Inferior parietal cortex (tissue), 1 donor: Measurements from ENCODE around the gene RGS9.
"Not testable (repeated sequence)": the region's sequence is repeated elsewhere in the genome, so short reads cannot be mapped to it uniquely, and the experiment has no call there.

Experiments
- DNase-seq: peaks from one replicate; pipeline ENCODE4 v3.0.0-alpha.2; 2016; ENCODE audit errors: extremely low spot score

The RGS9 gene

DNA sequence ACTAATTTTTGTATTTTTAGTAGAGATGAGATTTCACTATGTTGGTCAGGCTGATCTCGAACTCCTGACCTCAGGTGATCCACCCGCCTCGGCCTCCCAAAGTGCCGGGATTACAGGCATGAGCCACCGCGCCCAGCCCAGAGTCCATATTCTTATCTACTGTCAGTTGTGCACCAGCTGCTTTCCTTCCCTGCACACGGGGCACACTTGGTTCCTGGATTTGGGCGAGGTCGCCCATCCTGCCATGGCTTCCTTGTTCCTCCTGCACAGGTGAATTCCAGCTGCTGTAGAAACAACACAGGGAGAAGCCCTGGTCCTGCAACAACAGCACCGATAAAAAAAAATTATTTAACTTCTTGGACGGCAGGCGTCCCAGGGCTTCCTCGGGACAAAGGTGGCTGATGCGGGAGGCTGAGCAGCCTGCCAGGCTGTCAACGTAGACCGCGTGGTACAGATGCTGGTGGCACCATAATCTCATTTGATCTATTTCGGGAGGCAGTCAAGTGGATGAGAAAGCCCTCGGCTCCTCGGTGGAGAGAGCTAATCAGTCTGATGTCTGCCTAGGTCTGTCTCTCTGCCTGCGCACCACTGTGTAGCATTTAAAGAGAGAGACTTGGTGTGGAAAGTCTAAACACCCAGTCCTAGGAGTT lies 19.1 kb downstream of the RGS9 start:
- no peak for DNase-seq

DNA sequence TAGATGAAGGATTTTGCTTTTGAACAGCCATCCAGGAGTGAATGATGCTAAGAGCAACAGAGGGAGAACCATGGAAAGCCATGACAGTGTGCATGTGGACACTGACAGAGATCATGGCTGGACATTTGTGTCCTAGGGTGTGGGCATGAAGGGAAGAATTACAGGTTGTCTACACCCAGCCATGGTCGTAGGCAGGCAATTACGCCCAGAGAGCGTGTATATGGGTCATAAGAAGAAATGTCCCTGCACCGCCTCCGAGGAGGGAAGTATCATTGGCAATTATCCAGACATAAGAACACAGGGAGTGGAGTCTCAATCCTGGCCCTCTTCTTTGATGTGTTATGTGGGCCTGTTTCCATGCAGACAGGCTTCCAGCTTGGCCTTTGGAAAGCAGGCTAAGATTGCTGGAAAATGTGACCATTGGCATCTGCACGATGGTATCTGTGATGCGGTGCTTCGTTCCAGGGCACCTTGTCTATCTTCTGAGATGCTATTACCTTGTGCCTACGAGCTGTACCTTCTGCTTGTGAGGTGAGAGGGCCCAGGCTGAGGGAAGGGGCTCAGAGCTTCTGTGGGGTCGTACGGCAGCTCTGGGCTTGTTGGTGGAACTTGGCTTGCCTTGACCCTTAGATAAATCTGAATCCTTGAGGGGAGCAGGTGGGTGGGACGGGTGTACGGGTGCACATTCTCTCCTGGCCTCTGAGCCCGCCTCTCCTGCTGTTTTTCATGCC lies 19.8 kb downstream of the RGS9 start:
- no peak for DNase-seq

DNA sequence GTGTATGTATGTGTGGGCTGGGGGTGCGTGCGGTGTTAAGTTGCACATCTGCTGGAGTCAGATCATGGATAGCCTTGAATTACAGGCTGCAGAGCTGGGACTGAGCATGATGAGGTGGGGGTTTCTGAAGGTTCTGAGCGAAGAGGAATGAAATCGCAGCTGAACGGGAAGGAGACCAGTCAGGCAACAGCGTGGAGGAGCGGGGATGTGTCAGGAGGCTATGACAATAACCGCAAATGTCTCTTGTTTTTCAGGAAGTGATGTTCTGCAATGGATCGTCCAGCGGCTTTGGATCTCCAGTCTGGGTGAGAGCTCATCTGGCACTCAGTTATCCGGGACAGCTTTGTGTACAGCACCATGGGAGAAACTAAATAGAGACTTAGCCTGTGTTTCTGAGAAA lies 20.9 kb downstream of the RGS9 start:
- DNase-seq: no peak

DNA sequence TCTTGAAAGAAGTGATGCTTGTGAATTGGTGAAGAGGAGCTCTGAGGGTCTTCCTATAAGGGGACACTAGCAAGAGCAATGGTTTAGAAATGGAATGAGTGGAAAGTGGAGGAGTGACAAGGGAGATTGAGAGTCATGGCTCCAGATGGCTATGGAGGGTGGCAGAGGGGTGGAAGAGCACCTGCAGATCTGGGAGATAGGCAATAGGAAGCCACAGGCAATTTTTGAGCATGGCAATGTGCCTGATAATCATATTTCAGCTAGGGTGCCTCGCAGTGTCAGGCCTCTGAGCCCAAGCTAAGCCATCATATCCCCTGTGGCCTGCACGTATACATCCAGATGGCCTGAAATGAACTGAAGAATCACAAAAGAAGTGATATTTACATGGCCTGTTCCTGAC lies 21.5 kb downstream of the RGS9 start:
- DNase-seq: no peak

DNA sequence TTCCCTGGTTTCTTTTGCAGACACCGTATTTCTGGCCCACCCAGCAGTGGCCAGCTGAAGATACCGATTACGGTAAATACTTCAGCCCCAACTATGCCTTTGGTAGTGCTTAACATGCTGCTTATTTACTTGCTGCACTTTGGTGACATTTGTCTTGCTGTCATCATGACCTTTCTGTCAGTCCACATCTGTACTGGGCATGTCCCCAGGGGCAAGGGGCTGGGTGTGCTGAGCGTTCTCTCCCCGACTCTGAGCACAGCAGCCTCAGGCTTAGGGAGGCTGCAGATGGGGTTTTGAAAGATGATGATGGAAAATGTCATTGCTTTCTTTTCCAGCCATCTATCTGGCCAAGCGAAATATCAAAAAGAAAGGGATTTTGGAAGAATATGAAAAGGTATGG lies 23.3 kb downstream of the RGS9 start:
- no peak for DNase-seq

DNA sequence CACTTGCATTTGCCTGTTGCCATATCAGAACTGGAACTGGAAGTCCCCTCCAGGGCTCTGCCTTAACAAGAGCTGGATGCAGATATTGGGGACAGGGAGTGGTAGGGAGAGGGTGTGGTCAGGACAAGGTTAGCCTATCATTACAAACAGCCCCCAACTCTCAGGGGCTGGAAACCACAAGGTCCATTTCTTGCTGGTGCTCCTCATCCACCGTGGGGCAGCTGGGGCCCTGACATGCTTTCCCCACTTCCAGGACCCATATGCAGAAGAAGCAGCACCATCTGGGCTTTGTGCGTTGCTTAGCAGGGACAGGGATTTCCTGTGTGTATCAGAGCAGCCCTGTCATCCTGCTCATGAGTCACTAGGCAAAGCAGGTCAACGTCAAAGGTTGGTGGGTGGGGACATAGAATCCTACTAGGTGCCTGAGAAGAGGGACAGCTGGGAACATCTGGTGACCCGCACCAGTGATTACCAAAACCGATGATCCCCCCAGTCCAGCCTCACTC lies 26.9 kb downstream of the RGS9 start:
- no peak for DNase-seq

DNA sequence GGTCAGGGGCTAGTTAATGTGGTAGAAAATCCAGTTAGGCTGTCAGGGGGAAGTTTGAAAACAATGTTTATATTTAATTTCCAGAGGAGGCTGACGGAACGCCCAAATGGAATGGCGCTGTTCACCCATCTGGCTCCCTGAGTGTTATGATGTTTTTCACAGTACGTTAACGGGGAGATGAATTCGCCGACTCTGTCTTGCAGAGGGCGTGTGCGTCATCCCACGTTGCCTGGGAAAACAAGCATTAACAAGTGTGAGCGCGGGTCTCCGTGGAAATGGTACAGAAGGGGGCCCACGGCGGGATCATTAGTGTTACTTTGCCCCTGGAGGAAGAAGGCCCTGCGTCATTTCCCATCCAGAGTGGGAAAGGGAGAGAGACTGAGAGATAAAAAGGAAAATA lies 29.6 kb downstream of the RGS9 start:
- no peak for DNase-seq

DNA sequence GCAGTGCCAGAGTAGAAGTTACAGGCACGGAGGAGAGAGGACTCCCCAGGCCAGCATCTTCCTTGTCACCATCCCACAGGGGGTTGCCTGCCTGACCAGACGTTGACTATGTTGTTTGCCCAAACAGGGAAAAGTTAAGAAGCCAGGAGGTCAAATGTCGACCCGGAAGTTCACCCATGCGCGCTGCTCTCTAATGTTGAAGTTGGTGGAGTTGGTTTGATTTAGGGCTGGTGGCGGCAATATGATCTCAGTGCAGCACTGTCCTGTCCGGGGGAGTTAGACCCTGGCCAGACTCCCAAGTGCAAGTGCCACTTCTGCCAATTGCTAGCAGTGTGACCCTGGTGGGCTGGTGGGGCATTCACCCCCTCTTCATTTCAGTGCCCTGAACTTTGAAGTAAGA lies 30.4 kb downstream of the RGS9 start:
- no peak for DNase-seq

DNA sequence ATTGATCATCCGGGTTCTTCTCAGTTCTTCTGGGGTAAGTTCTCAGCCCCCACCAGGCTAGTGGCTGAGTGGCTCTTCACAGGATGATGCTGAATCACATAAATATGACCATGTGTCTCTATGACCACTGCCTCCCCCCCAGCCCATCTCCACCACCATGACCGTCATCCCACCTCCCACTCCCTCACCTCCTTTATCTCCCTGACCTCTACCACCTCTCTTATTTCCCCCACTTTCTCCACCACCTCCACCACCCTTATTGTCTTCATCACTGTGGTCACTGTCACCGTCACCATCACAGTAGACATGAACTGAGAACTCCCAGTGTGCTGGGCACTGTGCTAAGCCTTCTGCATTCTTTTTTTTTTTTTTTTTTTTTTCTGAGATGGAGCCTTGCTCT lies 32.5 kb downstream of the RGS9 start:
- DNase-seq: no peak

DNA sequence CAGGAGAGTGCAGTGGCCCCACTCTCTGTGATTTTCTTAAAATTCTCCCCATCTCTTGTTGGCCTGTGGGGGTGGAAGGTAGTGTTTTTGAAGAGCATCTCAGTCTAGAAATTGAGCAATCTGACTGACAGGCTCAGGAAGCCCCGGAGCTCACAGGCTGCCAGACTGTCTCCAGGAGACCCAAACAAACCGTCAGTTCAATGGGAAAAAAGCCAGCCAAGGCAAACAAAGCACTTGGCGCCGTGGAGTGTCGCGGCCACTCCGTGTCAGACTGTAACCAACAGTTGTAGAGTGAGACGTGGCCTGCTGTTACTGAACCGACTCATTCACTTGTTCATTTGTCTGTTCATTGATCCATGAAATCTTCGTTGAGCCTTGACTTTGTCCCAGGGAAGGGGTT lies 33.7 kb downstream of the RGS9 start:
- DNase-seq: no peak

DNA sequence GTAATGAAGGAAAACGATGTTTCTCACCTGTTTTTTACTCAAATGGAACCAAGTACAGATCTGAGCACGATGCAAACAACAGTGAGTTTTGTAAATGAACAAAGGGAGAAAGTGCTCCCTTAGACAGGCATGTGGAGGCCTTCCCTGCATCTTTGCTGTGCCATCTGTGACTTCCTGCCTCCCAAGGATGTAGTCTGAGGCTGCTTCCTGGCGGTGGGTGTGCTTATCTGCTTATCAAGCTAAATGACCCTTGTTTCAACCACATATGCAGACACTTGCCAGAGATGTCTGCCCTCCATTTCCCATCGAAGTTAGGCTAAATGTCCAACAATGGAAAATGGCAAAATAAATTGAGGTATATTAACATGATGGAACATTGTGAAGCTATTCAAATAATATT lies 34.6 kb downstream of the RGS9 start:
- DNase-seq: no peak

DNA sequence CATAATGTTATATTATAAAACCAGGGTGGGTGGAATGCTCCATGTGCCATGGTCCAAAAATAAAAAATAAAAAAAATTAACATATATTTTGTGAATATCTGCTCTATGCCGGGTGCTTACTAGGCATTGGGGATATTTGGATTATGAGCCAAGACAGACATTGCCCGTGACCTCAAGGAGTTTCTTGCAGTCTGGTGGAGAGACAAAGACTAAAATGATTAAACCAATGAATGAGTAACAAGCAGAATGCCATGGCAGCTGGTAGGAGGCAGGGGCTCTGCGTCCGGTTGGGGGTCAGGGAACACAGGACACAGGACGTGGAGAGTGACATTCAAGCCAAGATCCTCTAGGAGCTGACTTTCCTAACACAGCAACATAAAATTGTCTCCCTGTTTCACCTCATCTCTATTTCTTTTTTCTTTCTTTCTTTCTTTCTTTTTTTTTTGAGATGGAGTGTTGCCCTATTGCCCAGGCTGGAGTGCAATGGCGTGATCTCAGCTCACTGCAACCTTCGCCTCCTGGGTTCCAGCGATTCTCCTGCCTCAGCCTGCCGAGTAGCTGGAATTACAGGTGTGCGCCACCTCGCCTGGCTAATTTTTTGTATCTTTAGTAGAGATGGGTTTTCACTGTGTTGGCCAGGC lies 35.4 kb downstream of the RGS9 start:
- no peak for DNase-seq

DNA sequence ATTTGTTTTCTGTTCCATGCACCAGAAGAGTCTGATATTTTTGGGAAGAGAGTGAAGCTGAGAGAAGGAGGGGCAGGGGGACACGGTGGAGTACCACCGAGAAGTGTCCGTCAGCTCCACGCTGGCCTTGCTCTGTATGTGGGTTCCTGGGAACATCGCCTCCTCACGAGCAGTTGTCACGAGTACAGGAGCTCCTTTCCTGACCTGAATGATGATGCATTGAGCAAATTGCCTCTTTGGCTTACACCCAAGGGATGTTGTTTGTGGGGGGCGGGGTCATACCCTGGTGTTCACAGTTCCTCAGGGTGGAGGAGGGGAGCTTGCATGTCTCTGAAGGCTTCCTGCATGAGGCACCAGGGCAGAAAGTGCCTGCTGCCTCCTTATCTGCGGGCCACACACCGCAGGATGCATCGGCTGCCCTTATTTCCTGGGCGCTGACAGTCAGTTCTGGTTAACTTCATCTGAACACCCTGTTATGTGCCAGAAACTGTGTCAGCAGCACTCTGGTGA lies 36.2 kb downstream of the RGS9 start:
- peak; percentile 27 for DNase-seq

DNA sequence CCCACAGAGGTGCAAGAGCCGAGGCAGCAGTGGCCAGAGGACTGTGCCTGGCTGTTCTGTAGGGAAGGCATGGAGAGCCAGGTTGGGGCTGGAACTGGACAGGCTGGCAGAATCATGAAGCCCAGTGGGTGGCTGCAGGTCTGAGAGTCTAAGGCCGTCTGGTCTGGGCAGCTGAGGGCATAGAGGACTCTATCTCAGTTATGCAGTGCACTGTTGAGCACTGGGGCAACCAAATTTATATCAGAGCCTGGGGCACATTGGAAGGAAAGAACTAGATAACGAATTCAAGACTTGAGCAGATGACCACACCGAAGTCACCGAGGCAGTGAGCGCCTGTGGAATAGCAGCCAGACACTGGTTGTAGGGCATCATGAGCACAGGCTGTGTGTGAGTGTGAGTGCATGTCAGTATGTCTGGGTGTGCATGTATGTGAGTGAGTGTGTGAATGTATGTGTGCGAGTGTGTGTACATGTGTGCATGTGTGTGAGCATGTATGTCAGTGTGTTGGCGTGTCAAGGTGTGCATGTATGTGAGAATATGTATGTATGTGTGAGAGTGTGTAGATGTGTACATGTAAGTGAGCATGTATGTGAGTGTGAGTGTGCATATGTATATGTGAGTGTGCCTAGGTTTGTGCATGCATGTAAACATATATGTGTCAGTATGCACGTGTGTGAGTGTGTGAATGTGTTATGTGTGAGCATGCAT lies 37.0 kb downstream of the RGS9 start:
- DNase-seq: no peak

DNA sequence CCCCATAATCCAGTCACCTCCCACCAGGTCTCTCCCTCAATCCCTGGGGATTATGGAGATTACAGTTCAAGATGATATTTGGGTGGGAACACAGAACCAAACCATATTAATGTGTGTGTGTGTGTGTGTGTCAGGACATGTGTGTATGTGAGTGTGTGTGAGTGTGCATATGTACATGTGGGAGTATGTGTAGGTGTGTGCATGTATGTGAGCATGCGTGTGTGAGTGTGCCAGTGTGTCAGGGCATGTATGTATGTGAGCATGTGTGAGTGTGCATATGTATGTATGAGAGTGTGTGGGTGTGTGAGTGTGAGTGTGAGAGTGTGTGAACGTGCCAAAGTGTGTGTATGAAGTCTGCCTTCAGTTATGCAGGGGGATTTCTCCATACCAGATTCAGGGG lies 37.8 kb downstream of the RGS9 start:
- DNase-seq: no peak

DNA sequence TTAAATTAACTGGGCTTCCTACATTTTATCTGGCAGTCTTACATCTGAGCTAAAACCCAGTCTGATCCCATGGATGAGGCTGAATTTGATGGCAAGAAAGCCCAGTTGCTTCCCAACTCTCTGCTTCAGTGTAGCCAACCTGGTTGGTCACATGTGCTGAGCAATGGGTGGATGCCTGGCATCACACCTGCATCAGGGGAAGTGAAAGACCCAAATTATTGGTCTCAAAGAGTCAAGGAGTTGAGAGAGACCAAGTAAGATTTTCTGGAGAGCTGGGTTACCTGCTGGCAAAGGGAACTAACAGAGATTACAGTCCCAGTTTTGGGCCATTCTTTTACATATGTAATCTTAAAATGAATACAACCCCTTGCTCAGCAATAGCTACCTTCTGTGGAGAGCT lies 38.8 kb downstream of the RGS9 start:
- DNase-seq: no peak

DNA sequence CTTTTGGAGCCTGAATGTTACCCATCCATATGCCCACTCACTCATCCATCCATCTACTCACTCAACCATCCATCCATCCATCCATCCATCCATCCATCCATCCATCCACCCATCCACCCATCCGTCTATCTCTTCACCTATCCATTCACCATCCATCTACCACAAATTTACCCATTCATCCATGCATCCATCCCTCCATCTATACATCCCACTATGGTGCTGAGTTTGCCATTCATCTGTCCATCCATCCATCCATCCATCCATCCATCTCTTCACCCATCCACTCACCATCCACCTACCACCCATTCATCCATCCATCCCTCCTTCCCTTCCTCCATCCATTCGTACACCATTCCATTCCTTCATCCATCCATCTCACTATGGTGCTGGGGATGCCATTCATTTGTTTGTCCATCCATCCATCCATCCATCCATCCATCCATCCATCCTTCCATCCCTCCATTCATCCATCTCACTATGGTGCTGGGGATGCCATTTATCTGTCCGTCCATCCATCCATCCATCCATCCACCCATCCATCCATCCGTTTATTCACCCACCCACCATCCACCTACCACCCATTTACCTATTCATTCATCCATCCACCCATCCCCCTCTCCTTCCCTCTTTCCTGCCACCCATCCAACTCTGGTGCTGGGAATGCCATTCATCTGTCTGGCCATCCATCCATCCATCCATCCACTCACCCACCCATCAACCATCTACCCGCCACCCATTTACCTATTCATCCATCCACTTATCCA lies 39.7 kb downstream of the RGS9 start:
- DNase-seq: no peak

DNA sequence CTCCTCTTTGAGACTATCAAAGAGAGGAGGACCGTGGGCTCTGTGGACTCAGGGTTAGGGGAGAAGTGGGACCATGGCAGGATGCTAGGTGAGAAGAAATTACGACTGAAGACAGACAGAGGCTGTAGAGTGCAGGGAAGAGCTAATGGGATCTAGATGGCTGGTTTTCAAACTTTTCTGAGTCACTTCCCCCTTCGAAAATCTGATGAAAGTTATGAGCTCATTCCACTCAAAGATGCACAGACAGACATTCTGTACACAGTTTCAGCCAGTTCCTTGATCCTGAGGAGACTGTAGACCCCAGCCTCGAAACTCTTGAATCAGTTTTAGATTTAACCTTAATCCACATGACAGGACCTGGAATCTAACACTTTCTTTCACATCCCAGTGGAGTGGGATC lies 40.7 kb downstream of the RGS9 start:
- DNase-seq: no peak

DNA sequence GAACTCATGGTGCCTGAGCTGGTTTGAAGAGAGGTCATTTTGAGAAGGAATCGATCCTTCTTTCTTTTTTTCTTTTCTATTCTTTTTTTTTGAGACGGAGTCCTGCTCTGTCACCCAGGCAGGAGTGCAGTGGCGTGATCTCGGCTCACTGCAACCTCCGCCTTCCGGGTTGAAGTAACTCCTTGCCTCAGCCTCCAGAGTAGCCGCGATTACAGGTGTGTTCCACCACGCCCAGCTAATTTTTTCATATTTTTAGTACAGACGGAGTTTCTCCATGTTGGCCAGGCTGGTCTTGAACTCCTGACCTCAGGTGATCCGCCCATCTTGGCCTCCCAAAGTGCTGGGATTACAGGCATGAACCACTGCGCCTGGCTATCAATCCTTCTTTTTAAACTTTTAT lies 43.1 kb downstream of the RGS9 start:
- DNase-seq: not testable (repeated sequence)

DNA sequence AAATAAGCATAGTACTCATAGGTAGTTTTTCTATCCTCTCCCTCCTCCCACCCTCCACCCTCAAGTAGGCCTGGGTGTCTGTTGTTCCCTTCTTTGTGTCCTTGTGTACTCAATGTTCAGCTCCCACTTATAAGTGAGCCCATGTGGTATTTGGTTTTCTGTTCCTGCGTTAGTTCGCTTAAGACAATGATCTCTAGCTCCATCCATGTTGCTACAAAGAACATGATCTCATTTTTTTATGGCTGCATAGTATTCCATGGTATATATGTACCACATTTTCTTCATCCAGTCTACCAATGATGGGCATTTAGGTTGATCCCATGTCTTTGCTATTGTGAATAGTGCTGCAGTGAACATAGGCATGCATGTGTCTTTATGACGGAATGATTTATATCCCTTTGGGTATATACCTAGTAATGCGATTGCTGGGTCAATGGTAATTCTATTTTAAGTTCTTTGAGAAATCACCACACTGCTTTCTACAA lies 43.6 kb downstream of the RGS9 start:
- not testable (repeated sequence) for DNase-seq
